Gastroesophageal sphincter (tissue), 4 donors: ENCODE results near the gene IL18R1. TPM values are rescaled to one million over a fixed set of nuclear protein-coding genes. Genes with fewer than 3 reads are reported as not detected.

ENCODE experiments used
- ATAC-seq: fragments of 150-250 bp; one replicate; pipeline ENCODE4 v1.9.1; 2016; ENCODE audit warnings: mild to moderate bottlenecking, moderate library complexity
- H3K27ac ChIP-seq, 4 donors: fragments of 200-600 bp; sonication (generic) in 3 of 4; 1 replicate in 3 of 4; 2 replicates in 1 of 4; pipeline ENCODE4 v1.5.1; 2016 to 2019
- H3K27me3 ChIP-seq: fragments of 200-600 bp; sonication (generic); one replicate; pipeline ENCODE4 v1.5.1; 2019
- H3K36me3 ChIP-seq, 2 donors: fragments of 200-600 bp; sonication (generic); one replicate each; pipeline ENCODE4 v1.5.1; 2019; ENCODE audit warnings: control low read depth in 1 of 2
- H3K4me1 ChIP-seq, 3 donors: fragments of 200-600 bp; sonication (generic); 1 replicate in 2 of 3; 2 replicates in 1 of 3; pipeline ENCODE4 v1.5.1; 2016 to 2019; ENCODE audit warnings: control low read depth in 2 of 3
- H3K4me3 ChIP-seq, 2 donors: fragments of 200-600 bp; sonication (generic); one replicate each; pipeline ENCODE4 v1.5.1; 2019; ENCODE audit warnings: mild to moderate bottlenecking in 1 of 2, moderate library complexity in 1 of 2
- H3K9me3 ChIP-seq, 3 donors: fragments of 200-600 bp; sonication (generic); one replicate each; pipeline ENCODE4 v1.5.1; 2017 to 2019; ENCODE audit warnings: control low read depth in 2 of 3
- EP300 ChIP-seq: sonication (generic); formaldehyde crosslinking; IDR thresholded peaks from one replicate; pipeline ENCODE4 v1.6.1; 2017; ENCODE audit warnings: antibody characterized with exemption, mild to moderate bottlenecking
- POLR2A ChIP-seq, 2 donors: fragments of 450-650 bp; IDR thresholded peaks; one replicate each; pipeline ENCODE4 v1.6.1; 2017; ENCODE audit warnings: antibody characterized with exemption in 2 of 2, mild to moderate bottlenecking in 2 of 2, moderate library complexity in 1 of 2
- POLR2AphosphoS5 ChIP-seq: sonication (generic); formaldehyde crosslinking; IDR thresholded peaks from one replicate; pipeline ENCODE4 v1.6.1; 2017; ENCODE audit warnings: antibody characterized with exemption
- WGBS, 2 donors: methylation state at CpG; one replicate each; pipeline ENCODE4 v1.1.5; 2018; ENCODE audit warnings: low coverage in 1 of 2; 5-methylcytosine and 5-hydroxymethylcytosine counted together
- total RNA-seq, 4 donors: library from RNA; depleted of rRNA; stranded (reverse); fragments of >200 nt; gene quantifications; one replicate each; pipeline ENCODE4 v1.1.0, GENCODE V29; 2016
- TF ChIP-seq, protein P1 (sequence below), 4 experiments: fragments of 200-600 bp in 2 of 4; fragments of 450-650 bp in 2 of 4; sonication (generic) in 1 of 4; IDR thresholded peaks; one replicate each; pipeline ENCODE4 v1.5.1; 2017 to 2019; ENCODE audit warnings: antibody characterized with exemption in 4 of 4, mild to moderate bottlenecking in 2 of 4, moderate library complexity in 2 of 4

The IL18R1 gene
- total RNA-seq, 4 donors from 2014 or later, result 2.1 to 14.9 (median 5.0) TPM

GRCh38 chr2:102410952-102411351 lies 55.4 kb downstream of the IL18R1 start:
- H3K36me3 ChIP-seq, result no peaks in the 10 kb centered on the region
- no peaks in the 10 kb centered on the region for H3K4me1 ChIP-seq
- no peak overlapping the region for H3K4me3 ChIP-seq
- no peak overlapping the region for H3K27ac ChIP-seq
- H3K9me3 ChIP-seq, result no peaks in the 10 kb centered on the region
- ATAC-seq, result no peak
- TF ChIP-seq POLR2AphosphoS5 (no peak), POLR2A (IDR thresholded peaks at IDR 0.05) (no peak), EP300 (no peak)
- TF ChIP-seq, protein P1, sequence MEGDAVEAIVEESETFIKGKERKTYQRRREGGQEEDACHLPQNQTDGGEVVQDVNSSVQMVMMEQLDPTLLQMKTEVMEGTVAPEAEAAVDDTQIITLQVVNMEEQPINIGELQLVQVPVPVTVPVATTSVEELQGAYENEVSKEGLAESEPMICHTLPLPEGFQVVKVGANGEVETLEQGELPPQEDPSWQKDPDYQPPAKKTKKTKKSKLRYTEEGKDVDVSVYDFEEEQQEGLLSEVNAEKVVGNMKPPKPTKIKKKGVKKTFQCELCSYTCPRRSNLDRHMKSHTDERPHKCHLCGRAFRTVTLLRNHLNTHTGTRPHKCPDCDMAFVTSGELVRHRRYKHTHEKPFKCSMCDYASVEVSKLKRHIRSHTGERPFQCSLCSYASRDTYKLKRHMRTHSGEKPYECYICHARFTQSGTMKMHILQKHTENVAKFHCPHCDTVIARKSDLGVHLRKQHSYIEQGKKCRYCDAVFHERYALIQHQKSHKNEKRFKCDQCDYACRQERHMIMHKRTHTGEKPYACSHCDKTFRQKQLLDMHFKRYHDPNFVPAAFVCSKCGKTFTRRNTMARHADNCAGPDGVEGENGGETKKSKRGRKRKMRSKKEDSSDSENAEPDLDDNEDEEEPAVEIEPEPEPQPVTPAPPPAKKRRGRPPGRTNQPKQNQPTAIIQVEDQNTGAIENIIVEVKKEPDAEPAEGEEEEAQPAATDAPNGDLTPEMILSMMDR (IDR thresholded peaks at IDR 0.05), result no peak
- WGBS, 2 donors, result 61 to 83% methylated on average over 2 to 3 of the region's 3 CpGs
- H3K27me3 ChIP-seq, result no peaks in the 10 kb centered on the region

GRCh38 chr2:102412199-102412598 lies 56.6 kb downstream of the IL18R1 start:
- no peak overlapping the region for H3K27ac ChIP-seq
- 68 to 82% methylated on average over 2 to 3 of the region's 3 CpGs for WGBS, 2 donors
- H3K9me3 ChIP-seq, result no peaks in the 10 kb centered on the region
- TF ChIP-seq POLR2AphosphoS5 (no peak), POLR2A (IDR thresholded peaks at IDR 0.05) (no peak), EP300 (no peak)
- TF ChIP-seq, protein P1 (IDR thresholded peaks at IDR 0.05), result no peak
- no peak for ATAC-seq
- no peaks in the 10 kb centered on the region for H3K4me1 ChIP-seq
- no peaks in the 10 kb centered on the region for H3K36me3 ChIP-seq
- no peak overlapping the region for H3K4me3 ChIP-seq
- no peaks in the 10 kb centered on the region for H3K27me3 ChIP-seq

DNA sequence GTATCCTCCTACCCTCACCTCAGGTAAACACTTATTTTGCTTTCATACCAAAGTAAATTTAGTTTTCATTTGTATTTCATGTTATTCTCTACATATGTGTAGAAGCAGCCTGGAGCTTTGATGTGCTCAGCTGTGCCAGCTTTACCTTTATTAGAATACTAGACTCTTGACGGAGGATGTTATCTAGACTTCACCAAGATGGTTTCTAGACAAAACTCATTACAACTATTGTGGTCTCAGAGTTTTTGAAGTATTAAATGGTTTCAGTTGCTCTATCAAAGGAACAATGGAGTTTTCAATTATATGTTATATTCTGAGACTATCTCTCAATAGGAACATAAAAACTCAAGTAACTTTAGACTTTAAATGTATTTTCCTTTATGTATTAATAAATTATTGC lies 62.4 kb downstream of the IL18R1 start:
- no peaks in the 10 kb centered on the region for H3K36me3 ChIP-seq

GRCh38 chr2:102418421-102418961 lies 62.9 kb downstream of the IL18R1 start:
- 28 to 52% methylated on average over 2 of the region's 2 CpGs for WGBS, 2 donors
- no peak for ATAC-seq
- no peaks in the 10 kb centered on the region for H3K9me3 ChIP-seq

More for the DNA sequence above, 62.4 kb downstream of the IL18R1 start:
- TF ChIP-seq POLR2A (IDR thresholded peaks at IDR 0.05), result no peak
- TF ChIP-seq, protein P1 (IDR thresholded peaks at IDR 0.05), result no peak
- no peak for TF ChIP-seq EP300
- TF ChIP-seq POLR2AphosphoS5, result no peak
- H3K9me3 ChIP-seq, result no peaks in the 10 kb centered on the region
- no peak for ATAC-seq
- no peaks in the 10 kb centered on the region for H3K4me1 ChIP-seq
- no peak overlapping the region for H3K4me3 ChIP-seq
- no peak overlapping the region for H3K27ac ChIP-seq
- H3K27me3 ChIP-seq, result no peaks in the 10 kb centered on the region
- WGBS, 2 donors, result 100% methylated on average over 1 of the region's 1 CpG

GRCh38 chr2:102420290-102420689 lies 64.7 kb downstream of the IL18R1 start:
- H3K36me3 ChIP-seq, result no peaks in the 10 kb centered on the region
- no peaks in the 10 kb centered on the region for H3K9me3 ChIP-seq
- no peaks in the 10 kb centered on the region for H3K4me1 ChIP-seq
- 67 to 82% methylated on average over 3 to 4 of the region's 4 CpGs for WGBS, 2 donors
- H3K27me3 ChIP-seq, result no peaks in the 10 kb centered on the region
- TF ChIP-seq, protein P1 (IDR thresholded peaks at IDR 0.05), result no peak
- TF ChIP-seq EP300 (no peak), POLR2AphosphoS5 (no peak)
- no peak overlapping the region for H3K27ac ChIP-seq
- no peak for ATAC-seq
- no peak overlapping the region for H3K4me3 ChIP-seq

More at GRCh38 chr2:102418421-102418961, 62.9 kb downstream of the IL18R1 start:
- Histone ChIP-seq H3K36me3 (no peaks in the 10 kb centered on the region), H3K27me3 (no peaks in the 10 kb centered on the region), H3K27ac (no peak overlapping the region), H3K4me1 (no peaks in the 10 kb centered on the region), H3K4me3 (no peak overlapping the region)
- TF ChIP-seq POLR2AphosphoS5, result no peak
